Measurements from ENCODE around the gene SLC2A10.

DNA sequence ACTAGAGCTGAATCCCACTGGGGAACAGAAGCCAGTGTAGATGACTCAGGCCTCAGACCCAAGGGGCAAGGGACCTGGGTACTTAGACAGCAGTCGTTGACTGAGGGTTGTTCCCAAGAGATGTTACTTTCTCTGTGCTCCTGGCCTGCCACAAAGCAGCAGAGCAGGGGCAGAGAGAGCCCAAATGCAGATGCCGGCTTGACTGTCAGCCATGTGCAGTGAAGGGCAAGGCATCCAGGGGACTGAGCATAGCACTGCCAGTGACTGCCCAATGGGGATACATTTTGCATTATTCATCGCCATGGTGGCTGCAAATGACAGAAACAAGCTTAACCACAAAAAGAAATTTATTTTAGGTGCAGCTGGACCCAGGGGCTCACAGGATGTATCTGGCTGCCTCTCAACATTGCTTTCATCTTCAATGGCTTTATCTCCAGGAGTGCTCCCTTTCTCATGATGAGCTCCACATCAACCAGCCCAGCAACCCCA lies 12.6 kb upstream of the SLC2A10 start:
- no peak for TF ChIP-seq CTCF (conservative IDR thresholded peaks at IDR 0.05; ENCODE audit: low read depth, low read length)
- no peak for TF ChIP-seq EZH2phosphoT487 (IDR thresholded peaks at IDR 0.05; ENCODE audit: borderline replicate concordance, low read length)
